GM12874 (cell line): ENCODE results near the gene AATF.

Source experiments
- CTCF ChIP-seq: IDR thresholded peaks from 2 replicates; pipeline ENCODE4 v1.5.1; 2011; ENCODE audit warnings: low read depth, mild to moderate bottlenecking, control low read depth, low read length, moderate library complexity; ENCODE audit not compliant: insufficient read depth

AATF gene

DNA sequence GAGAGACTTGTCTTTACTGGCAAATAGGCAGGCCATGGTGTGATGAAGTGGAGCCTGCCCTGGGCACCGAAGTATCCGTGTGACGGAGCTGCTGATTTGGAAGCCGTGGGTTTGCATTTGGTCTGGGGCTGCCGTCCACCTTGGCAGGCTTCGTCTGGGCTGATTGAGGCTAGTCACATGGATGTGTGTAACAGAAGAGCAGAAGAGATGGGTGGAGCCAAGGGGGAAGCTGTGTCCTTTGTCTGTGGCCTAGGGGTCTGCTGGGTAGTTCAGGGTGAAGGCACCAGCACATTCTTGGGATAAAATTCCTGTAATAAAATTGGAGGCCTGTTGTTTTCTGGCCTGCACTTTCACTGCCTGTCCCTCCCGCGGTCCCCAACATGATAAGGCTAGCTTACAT is 106.1 kb downstream of the AATF start:
- no peak for TF ChIP-seq CTCF

GRCh38 chr17:37056622-37057021 is 107.9 kb downstream of the AATF start:
- TF ChIP-seq CTCF, result no peak

GRCh38 chr17:37059493-37059892 is 110.7 kb downstream of the AATF start:
- no peak for TF ChIP-seq CTCF

DNA sequence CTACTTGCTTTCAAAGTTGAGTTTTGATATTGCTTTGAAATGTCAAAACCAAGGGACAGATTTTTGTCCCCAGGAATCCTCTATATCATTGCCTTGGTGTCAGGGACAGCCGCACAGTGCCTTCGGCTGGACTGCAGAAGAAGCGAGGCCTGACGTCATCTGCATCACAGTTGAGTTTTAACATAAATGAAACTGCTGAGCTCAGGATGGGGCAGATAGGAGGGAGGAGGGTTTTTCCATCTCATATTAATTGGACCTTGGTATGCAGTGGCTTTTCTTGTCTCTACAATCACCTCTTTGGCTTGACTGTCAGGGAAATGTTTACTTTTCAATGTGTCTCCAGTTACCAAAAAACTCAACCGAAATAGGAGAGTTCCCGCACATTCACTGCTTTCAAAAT is 111.3 kb downstream of the AATF start:
- TF ChIP-seq CTCF, result no peak

DNA sequence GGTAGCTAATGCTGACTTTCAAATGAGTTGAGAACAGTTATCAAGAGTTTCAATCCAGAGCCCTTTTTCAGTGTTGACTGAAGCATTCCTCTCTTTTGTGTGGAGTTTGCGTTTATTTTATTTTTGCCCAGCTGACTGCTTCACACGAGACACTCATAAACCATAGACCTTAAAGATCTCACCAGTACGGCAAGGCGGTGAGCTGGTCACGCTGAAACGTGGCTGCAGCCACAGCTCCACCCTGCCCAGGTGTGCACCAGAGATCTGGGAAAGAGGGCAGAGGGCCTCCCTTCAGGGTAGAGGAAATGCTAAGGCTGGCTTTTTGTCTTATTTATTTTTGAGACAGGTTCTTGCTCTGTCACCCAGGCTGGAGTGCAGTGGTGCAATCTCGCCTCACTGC is 112.2 kb downstream of the AATF start:
- no peak for TF ChIP-seq CTCF

DNA sequence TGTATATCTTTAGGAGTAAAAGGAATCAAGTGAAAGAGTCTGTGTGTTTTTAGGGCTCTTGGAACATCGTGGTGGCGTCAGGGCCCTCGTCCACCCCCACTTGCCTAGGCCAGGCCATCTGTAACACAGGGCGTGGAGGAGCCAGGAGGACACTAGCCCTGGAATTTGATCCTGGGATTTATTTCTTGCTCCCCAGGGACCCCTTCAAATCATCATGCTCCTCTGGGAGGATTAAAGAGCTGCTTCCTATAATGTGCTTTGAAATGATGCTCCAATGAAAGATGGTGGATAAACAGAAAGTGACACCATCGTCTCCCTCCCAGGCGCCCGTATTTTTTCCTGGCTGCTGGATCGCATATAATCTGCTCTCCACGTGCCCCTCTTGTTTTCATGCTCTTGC is 113.3 kb downstream of the AATF start:
- no peak for TF ChIP-seq CTCF

DNA sequence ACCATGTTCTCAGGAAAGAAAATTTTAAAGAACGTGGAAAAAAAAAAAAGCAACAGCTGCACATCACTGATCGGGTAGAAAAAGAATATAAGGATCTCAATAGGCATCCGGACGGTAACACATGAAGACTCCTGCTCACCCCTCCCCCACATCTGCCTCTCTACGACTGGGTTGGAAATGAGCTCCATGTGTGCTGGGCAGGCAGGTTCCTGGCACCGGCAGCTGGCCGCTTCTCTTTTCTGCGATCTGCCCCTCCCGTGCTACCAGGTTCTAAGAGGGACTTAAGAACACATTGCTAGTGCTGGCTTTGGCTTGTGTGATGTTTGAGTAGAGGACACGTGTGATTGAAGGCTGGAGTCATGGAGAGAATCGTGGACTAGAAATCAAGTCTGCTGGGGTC is 115.5 kb downstream of the AATF start:
- no peak for TF ChIP-seq CTCF

- no peak for TF ChIP-seq CTCF
These were observed 116.2 kb downstream of the AATF start for GRCh38 chr17:37064956-37065355.
